ENCODE data around the gene RIPK1.

RIPK1 gene

GRCh38 chr6:3163248-3163594 lies 94.9 kb downstream of the RIPK1 start:
- DNase-seq (ENCODE audit: low spot score): no peak

- no peak for DNase-seq (ENCODE audit: low spot score)
Measured at GRCh38 chr6:3164388-3164787, 96.1 kb downstream of the RIPK1 start.

All from LoVo (cell line).